AG04449 (cell line): ENCODE measurements around the gene TOX2.

ENCODE experiments used
- CTCF ChIA-PET: fragments of 350-600 bp; formaldehyde crosslinking; extraction: SDS; loops from one replicate; lab custom pipeline; 2021; ENCODE audit warnings: antibody characterized with exemption; lab: Yijun Ruan, JAX
- POLR2A ChIA-PET: fragments of 400-600, 350-600 bp; formaldehyde crosslinking; extraction: SDS; loops from one replicate; lab custom pipeline; 2020; ENCODE audit warnings: antibody characterized with exemption, inconsistent platforms; lab: Yijun Ruan, JAX
- DNase-seq: peaks from one replicate; pipeline ENCODE4 v3.0.0-alpha.2; 2010; ENCODE audit warnings: low read depth, low spot score
- H3K4me3 ChIP-seq: 2 replicates; pipeline ENCODE4 v1.5.1; 2011; ENCODE audit warnings: low read depth, mild to moderate bottlenecking, control low read depth, low read length
- TF ChIP-seq, protein P1 (sequence below): IDR thresholded peaks from one replicate; pipeline ENCODE4 v1.5.1; 2011; ENCODE audit warnings: mild to moderate bottlenecking, moderate library complexity, low read length, control low read depth, inconsistent platforms; ENCODE audit not compliant: insufficient read depth; ENCODE audit errors: missing control alignments

The TOX2 gene

DNA sequence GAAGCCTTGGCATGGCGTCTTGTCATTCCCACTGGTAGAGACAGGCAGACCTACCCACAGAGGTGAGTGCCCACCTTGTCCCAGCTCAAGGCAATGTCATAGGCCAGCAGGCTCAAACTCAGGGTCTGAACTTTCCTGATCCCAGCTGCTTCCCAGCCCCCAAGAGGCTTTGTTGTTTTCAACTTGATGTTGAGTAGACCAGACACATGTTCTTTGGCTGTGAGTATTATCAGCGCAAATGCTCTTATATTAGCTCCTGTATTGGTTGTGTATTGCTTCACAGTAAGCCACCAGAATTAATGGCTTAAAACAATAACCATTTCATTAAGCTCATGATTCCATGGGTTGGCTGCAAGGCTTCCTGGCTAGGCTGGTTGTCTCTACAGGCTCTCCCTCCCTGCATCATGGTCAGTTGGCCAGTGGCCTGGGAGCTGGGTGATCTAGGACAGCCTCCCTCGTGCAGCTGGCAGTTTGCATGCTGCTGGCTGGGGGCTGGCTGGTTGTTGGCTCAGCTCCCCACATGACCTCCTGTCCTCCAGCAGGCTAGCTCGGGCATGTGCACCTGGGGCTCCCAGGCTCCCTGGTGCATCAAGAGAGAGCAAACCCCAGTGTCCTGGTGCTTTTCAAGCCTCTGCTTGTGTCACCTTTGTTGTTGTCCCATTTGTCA, 21.6 kb downstream of the TOX2 start:
- no peak for DNase-seq
- POLR2A ChIA-PET: no interaction called here
- TF ChIP-seq, protein P1, sequence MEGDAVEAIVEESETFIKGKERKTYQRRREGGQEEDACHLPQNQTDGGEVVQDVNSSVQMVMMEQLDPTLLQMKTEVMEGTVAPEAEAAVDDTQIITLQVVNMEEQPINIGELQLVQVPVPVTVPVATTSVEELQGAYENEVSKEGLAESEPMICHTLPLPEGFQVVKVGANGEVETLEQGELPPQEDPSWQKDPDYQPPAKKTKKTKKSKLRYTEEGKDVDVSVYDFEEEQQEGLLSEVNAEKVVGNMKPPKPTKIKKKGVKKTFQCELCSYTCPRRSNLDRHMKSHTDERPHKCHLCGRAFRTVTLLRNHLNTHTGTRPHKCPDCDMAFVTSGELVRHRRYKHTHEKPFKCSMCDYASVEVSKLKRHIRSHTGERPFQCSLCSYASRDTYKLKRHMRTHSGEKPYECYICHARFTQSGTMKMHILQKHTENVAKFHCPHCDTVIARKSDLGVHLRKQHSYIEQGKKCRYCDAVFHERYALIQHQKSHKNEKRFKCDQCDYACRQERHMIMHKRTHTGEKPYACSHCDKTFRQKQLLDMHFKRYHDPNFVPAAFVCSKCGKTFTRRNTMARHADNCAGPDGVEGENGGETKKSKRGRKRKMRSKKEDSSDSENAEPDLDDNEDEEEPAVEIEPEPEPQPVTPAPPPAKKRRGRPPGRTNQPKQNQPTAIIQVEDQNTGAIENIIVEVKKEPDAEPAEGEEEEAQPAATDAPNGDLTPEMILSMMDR: no peak
- CTCF ChIA-PET: interaction anchor here (1.4 kb wide), 1 partner anchor 48 kb away, joined by 4 read pairs; no protein-coding TSS in a partner anchor
- no peak overlapping the region for H3K4me3 ChIP-seq

GRCh38 chr20:43936805-43937204, 22.2 kb downstream of the TOX2 start:
- POLR2A ChIA-PET: no interaction called here
- TF ChIP-seq, protein P1: no peak
- CTCF ChIA-PET: interaction anchor here (1.4 kb wide), 1 partner anchor 47 kb away, joined by 4 read pairs; no protein-coding TSS in a partner anchor
- DNase-seq: no peak
- no peak overlapping the region for H3K4me3 ChIP-seq

- TF ChIP-seq, protein P1: no peak
- no peak overlapping the region for H3K4me3 ChIP-seq
- POLR2A ChIA-PET: no interaction called here
- CTCF ChIA-PET: no interaction called here
- no peak for DNase-seq
These were observed 22.9 kb downstream of the TOX2 start for GRCh38 chr20:43937591-43937990.

DNA sequence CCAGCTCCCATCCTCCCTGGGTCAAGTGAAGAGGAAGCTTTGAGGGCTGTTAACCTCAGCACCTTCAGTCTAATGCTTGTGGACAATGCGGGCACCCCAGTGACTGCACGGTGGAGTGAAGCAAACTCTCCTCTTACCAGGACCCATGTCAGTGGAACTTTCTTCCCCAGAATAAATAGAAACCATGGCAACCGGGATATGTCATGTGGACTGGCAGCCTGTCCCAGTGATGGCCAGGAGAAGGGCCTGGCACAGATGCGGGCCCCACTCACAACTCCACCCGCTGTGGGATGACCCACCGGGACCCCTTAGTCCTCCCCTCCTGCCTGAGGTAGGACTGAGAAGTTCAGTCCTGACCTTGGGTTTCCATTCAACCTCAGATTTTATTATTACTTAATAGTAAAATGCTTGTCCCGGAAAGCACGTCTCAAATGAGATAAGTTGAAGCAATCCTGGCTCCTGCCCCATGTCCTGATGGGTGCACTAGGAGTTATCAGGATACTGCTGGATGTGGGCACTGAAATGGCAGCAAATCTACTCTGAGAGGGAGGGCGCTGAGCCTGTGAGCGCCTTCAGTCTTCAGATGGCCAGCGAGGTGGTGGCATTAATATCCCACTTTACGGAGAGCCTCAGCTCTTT, 23.5 kb downstream of the TOX2 start:
- TF ChIP-seq, protein P1: no peak
- no peak overlapping the region for H3K4me3 ChIP-seq
- ChIA-PET POLR2A (no interaction called here), CTCF (interaction anchor here (1.5 kb wide), 1 partner anchor 10 kb away, joined by 4 read pairs; no protein-coding TSS in a partner anchor)
- no peak for DNase-seq

DNA sequence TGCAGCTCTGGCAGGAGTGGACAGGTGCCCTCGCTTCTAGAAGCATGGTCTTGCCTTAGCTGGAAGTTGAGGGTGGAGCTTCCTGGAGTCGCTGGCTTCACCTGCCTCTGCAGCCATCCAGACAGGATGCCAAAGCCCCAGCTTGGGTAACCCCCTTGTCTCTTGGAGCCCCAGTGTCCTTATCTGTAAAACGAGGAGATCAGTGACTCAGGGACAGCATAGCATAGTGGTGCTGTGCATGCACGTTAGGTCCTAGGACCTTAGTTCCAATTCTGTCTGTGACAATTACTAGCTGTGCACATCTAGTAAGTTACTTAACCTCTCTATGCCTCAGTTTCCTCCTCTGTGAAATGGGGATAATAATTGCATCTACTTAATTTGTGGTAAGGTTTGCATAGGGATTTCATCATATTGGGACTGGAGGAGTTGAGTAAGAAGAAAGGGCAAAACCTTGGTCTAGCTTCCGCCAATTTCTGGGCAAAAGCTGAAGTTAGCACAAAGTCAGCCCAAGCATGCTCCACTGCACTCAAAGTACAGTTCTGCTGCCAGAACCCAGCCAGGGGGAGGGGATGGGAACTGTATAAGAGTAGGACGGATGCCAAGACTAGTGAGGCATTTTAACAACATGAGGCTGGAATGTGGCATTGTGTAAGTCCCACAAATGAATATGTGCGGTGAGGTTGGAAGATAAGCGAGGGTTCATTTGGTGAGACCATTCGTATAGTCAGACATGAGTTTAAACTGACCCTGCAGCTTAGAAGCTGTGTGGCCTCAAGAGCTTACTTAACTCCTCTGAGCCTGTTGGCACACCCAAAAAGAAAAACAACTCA, 24.5 kb downstream of the TOX2 start:
- ChIA-PET CTCF (interaction anchor here (0.6 to 1.5 kb wide), 4 partner anchors 9 to 189 kb away, joined by 3 to 7 read pairs (median 4); no protein-coding TSS in a partner anchor), POLR2A (interaction anchor here (0.6 to 1.1 kb wide), 4 partner anchors 15 to 182 kb away, joined by 3 to 7 read pairs (median 3); no protein-coding TSS in a partner anchor)
- DNase-seq: peak; percentile 98
- TF ChIP-seq, protein P1: no peak
- no peak overlapping the region for H3K4me3 ChIP-seq

- ChIA-PET POLR2A (interaction anchor here (0.6 to 1.1 kb wide), 3 partner anchors 15 to 183 kb away, joined by 3 to 7 read pairs (median 3); no protein-coding TSS in a partner anchor), CTCF (interaction anchor here (0.9 to 1.3 kb wide), 3 partner anchors 14 to 189 kb away, joined by 3 to 7 read pairs (median 4); no protein-coding TSS in a partner anchor)
- DNase-seq: no peak
- TF ChIP-seq, protein P1: no peak
- no peak overlapping the region for H3K4me3 ChIP-seq
These were observed 25.1 kb downstream of the TOX2 start for GRCh38 chr20:43939762-43940121.
